HCT116 (cell line): Measurements from ENCODE around the gene IL1RN. TPM values are rescaled to one million over a fixed set of nuclear protein-coding genes. Genes with fewer than 3 reads are reported as not detected.

Experiments
- ATAC-seq: fragments of 200-7000 bp; cut with Tn5 transposase; 2 replicates; pipeline ENCODE4 v1.9.1; 2020; ENCODE audit warnings: mild to moderate bottlenecking, moderate library complexity
- BruUV-seq: library from RNA; stranded (reverse); fragments of 400-500 nt; replicated peaks from 2 replicates; lab custom pipeline; 2021; lab: Mats Ljungman, UMichigan
- CTCF ChIA-PET: fragments of 300-600 bp; sonication (Branson Sonifier 250); formaldehyde crosslinking; loops from one replicate; lab custom pipeline; 2021; ENCODE audit warnings: antibody characterized with exemption; lab: Charles Lee
- POLR2A ChIA-PET: fragments of 300-600, 350-600 bp; sonication (Branson Sonifier 250); formaldehyde crosslinking; loops from one replicate; lab custom pipeline; 2021; ENCODE audit warnings: antibody characterized with exemption; lab: Charles Lee
- RAD21 ChIA-PET, 2 experiments: fragments of 300-600 bp; sonication (Branson Sonifier 250); formaldehyde crosslinking; loops; one replicate each; lab custom pipeline; 2023; ENCODE audit warnings: low total read pairs in 2 of 2; ENCODE audit not compliant: uncharacterized antibody in 2 of 2, unreplicated experiment in 2 of 2, low non-redundant PET in 1 of 2; lab: Charles Lee
- DNase-seq: peaks from one replicate; pipeline ENCODE4 v3.0.0-alpha.2; 2010; ENCODE audit warnings: low read depth, low spot score
- H2AFZ ChIP-seq: fragments of 200-600 bp; shearing (Covaris generic), sonication (generic); 2 replicates; pipeline ENCODE4 v1.6.1; 2017; ENCODE audit warnings: low read depth, mixed run types, mixed read lengths, antibody characterized with exemption, low read length; ENCODE audit not compliant: poor library complexity, severe bottlenecking
- H3K27ac ChIP-seq: 2 replicates; pipeline ENCODE4 v1.5.1; 2012; ENCODE audit warnings: low read depth, low read length
- H3K27me3 ChIP-seq: fragments of 200-600 bp; sonication (generic); 2 replicates; pipeline ENCODE4 v1.6.1; 2016; ENCODE audit warnings: mixed run types, low read length, mixed read lengths; ENCODE audit not compliant: insufficient read depth
- H3K36me3 ChIP-seq, 2 experiments: fragments of 200-500 bp in 1 of 2; fragments of 200-600 bp in 1 of 2; sonication (Bioruptor generic) in 1 of 2; sonication (generic) in 1 of 2; 2 replicates each; pipeline versions ENCODE4 v1.5.1 to v1.6.1; 2014 to 2016; ENCODE audit warnings: low read length in 2 of 2, inconsistent platforms in 1 of 2, mixed read lengths in 1 of 2, mixed run types in 1 of 2; ENCODE audit not compliant: insufficient read depth in 2 of 2, control insufficient read depth in 1 of 2
- H3K4me1 ChIP-seq, 2 experiments: fragments of 200-600 bp in 1 of 2; sonication (generic) in 1 of 2; 2 replicates each; pipeline versions ENCODE4 v1.5.1 to v1.6.1; 2012 to 2017; ENCODE audit warnings: low read length in 2 of 2, inconsistent platforms in 1 of 2, mild to moderate bottlenecking in 1 of 2, mixed read lengths in 1 of 2, mixed run types in 1 of 2, moderate library complexity in 1 of 2; ENCODE audit not compliant: insufficient read depth in 2 of 2, control insufficient read depth in 1 of 2
- H3K4me2 ChIP-seq: fragments of 200-600 bp; sonication (generic); 2 replicates; pipeline ENCODE4 v1.6.1; 2017; ENCODE audit warnings: mixed run types, low read length, mixed read lengths
- H3K4me3 ChIP-seq, 2 experiments: fragments of 200-600 bp in 1 of 2; sonication (generic) in 1 of 2; replicated peaks in 1 of 2; 2 replicates each; pipeline ENCODE4 v1.5.1; 2011 to 2016; ENCODE audit warnings: low read length in 2 of 2, control low read depth in 1 of 2, low read depth in 1 of 2, mild to moderate bottlenecking in 1 of 2, mixed read lengths in 1 of 2, mixed run types in 1 of 2
- H3K79me2 ChIP-seq: fragments of 200-600 bp; sonication (generic); 2 replicates; pipeline ENCODE4 v1.6.1; 2017; ENCODE audit warnings: mild to moderate bottlenecking, mixed run types, low read length, moderate library complexity, mixed read lengths; ENCODE audit not compliant: insufficient read depth
- H3K9ac ChIP-seq: fragments of 200-600 bp; sonication (generic); 2 replicates; pipeline ENCODE4 v1.6.1; 2016; ENCODE audit warnings: low read length, mixed read lengths
- H3K9me2 ChIP-seq: fragments of 200-600 bp; sonication (generic), shearing (Covaris generic); 2 replicates; pipeline ENCODE4 v1.6.1; 2017; ENCODE audit warnings: mixed run types, mild to moderate bottlenecking, moderate library complexity; ENCODE audit not compliant: insufficient read depth
- H3K9me3 ChIP-seq, 2 experiments: fragments of 200-500 bp in 1 of 2; fragments of 200-600 bp in 1 of 2; sonication (Bioruptor generic) in 1 of 2; sonication (generic) in 1 of 2; 2 replicates each; pipeline ENCODE4 v1.6.1; 2014 to 2017; ENCODE audit warnings: low read length in 2 of 2, mixed read lengths in 2 of 2, inconsistent platforms in 1 of 2, low read depth in 1 of 2, mild to moderate bottlenecking in 1 of 2, mixed run types in 1 of 2, moderate library complexity in 1 of 2; ENCODE audit not compliant: control insufficient read depth in 1 of 2, insufficient read depth in 1 of 2
- H4K20me1 ChIP-seq: fragments of 200-600 bp; sonication (generic), shearing (Covaris generic); 2 replicates; pipeline ENCODE4 v1.6.1; 2017; ENCODE audit warnings: mixed run types, mild to moderate bottlenecking, moderate library complexity; ENCODE audit not compliant: insufficient read depth
- CBX3 ChIP-seq: IDR thresholded peaks from 2 replicates; pipeline ENCODE4 v1.6.1; 2012; ENCODE audit warnings: low read depth
- CEBPB ChIP-seq: IDR thresholded peaks from 2 replicates; pipeline ENCODE4 v1.6.1; 2012; ENCODE audit warnings: low read depth
- EZH2 ChIP-seq: fragments of 200-600 bp; sonication (generic); IDR thresholded peaks from 2 replicates; pipeline ENCODE4 v1.6.1; 2017; ENCODE audit warnings: antibody characterized with exemption, mixed run types
- EZH2phosphoT487 ChIP-seq: fragments of 200-600 bp; IDR thresholded peaks from 2 replicates; pipeline ENCODE4 v1.6.1; 2018; ENCODE audit warnings: antibody characterized with exemption, borderline replicate concordance
- FOSL1 ChIP-seq: IDR thresholded peaks from 2 replicates; pipeline ENCODE4 v1.6.1; 2012; ENCODE audit warnings: low read depth
- JUND ChIP-seq: IDR thresholded peaks from 2 replicates; pipeline ENCODE4 v1.6.1; 2012
- POLR2A ChIP-seq: IDR thresholded peaks from 2 replicates; pipeline ENCODE4 v1.7.0; 2011; ENCODE audit warnings: borderline replicate concordance; ENCODE audit not compliant: insufficient read depth, insufficient read length; ENCODE audit errors: extremely low read depth
- POLR2AphosphoS5 ChIP-seq: IDR thresholded peaks from 2 replicates; pipeline ENCODE4 v1.6.1; 2011; ENCODE audit warnings: mild to moderate bottlenecking, low read depth, low read length, moderate library complexity
- RAD21 ChIP-seq: IDR thresholded peaks from 2 replicates; pipeline ENCODE4 v1.6.1; 2012; ENCODE audit warnings: low read depth, mild to moderate bottlenecking
- REST ChIP-seq: IDR thresholded peaks from 2 replicates; pipeline ENCODE4 v1.6.1; 2012; ENCODE audit warnings: low read depth
- SIN3A ChIP-seq: IDR thresholded peaks from 2 replicates; pipeline ENCODE4 v1.6.1; 2012; ENCODE audit warnings: low read depth
- SP1 ChIP-seq: IDR thresholded peaks from 2 replicates; pipeline ENCODE4 v1.6.1; 2012; ENCODE audit warnings: low read depth
- SRF ChIP-seq: IDR thresholded peaks from 2 replicates; pipeline ENCODE4 v1.6.1; 2012; ENCODE audit warnings: low read depth
- YY1 ChIP-seq: IDR thresholded peaks from 2 replicates; pipeline ENCODE4 v1.6.1; 2011; ENCODE audit warnings: low read length, low read depth, moderate library complexity, mild to moderate bottlenecking; ENCODE audit not compliant: insufficient replicate concordance; ENCODE audit errors: extremely low read depth
- ZFX ChIP-seq: fragments of 450-650 bp; IDR thresholded peaks from 2 replicates; pipeline ENCODE4 v1.6.1; 2017
- ZNF274 ChIP-seq: fragments of 200-500 bp; sonication (Bioruptor generic); IDR thresholded peaks from 2 replicates; pipeline ENCODE4 v1.6.1; 2014; ENCODE audit warnings: mild to moderate bottlenecking, low read depth, low read length, inconsistent platforms
- intact Hi-C: fragments of 100-400 bp; cut with micrococcal nuclease; formaldehyde crosslinking; loops from 2 replicates; pipeline ENCODE4 v1.10.0; 2022
- total RNA-seq: library from RNA; stranded (reverse); gene quantifications from one replicate; pipeline ENCODE4 v1.2.1, GENCODE V29; 2021; ENCODE audit not compliant: unreplicated experiment
- TF ChIP-seq, protein P1 (sequence below): IDR thresholded peaks from 2 replicates; pipeline ENCODE4 v1.6.1; 2012

Gene IL1RN
- total RNA-seq, 1 experiment from 2014 or later = 0.25 TPM

DNA sequence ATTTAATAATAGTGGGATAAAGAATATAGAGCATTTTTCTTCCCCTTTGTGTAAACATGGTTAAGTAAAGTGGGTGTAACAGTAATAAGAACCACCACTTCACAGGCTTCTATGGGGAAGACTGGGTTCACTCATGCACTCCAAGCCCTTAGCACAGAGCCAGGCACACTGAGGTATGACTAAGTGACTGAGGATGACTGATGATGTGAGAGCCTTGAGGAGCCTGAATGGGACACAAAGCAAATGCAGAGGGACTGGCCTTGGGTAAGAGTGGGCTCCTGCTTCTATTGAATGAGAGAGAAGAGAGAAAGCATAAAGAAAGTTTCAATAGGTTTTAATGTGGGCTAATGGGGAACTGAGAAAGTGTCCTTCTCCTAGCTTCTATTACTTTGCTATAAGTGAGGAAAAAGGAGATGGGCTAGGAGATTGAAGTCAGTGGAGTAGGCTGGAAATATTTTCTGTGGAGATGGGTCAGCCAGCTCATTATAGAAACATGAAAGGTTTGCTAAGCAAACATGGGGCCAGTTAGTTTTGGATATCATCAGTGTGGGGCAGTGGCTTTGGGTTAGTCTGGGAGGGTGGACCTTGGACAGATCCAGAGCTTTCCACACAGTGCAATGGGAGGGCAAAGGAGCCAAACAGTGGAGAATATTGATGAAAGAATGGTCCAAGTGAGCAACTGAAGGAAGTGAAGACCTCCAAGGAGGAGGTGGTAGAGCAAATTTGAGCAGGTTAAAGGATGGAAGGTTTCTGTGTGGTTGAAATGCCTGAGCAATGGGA is 39.0 kb upstream of the IL1RN start:
- no peaks in the 10 kb centered on the region; the same call in 1 of the 2 replicates for H3K27me3 ChIP-seq
- no peaks in the 10 kb centered on the region for H3K9me2 ChIP-seq
- CTCF ChIA-PET = interaction anchor here (1.5 kb wide), 1 partner anchor 8 kb away, joined by 6 read pairs; no protein-coding TSS in a partner anchor
- no peaks in the 10 kb centered on the region for H4K20me1 ChIP-seq
- H3K4me2 ChIP-seq = no peak overlapping the region
- DNase-seq (no peak), ATAC-seq (no peak)
- POLR2A ChIA-PET = no interaction called here
- no peak overlapping the region for H3K27ac ChIP-seq
- no peaks in the 10 kb centered on the region for H3K36me3 ChIP-seq
- intact Hi-C loops = no loop called here
- H2AFZ ChIP-seq = no peak overlapping the region
- H3K4me3 ChIP-seq = no peak overlapping the region
- no peaks in the 10 kb centered on the region for H3K4me1 ChIP-seq
- no peak for TF ChIP-seq SRF
- no peak for TF ChIP-seq POLR2A
- TF ChIP-seq ZNF274 = no peak
- TF ChIP-seq FOSL1 = no peak
- TF ChIP-seq SP1 = no peak
- no peak for TF ChIP-seq POLR2AphosphoS5
- TF ChIP-seq CBX3 = no peak
- TF ChIP-seq RAD21 = no peak
- TF ChIP-seq SIN3A = no peak
- no peak for TF ChIP-seq YY1
- TF ChIP-seq CEBPB = no peak
- TF ChIP-seq EZH2phosphoT487 = no peak
- no peak for TF ChIP-seq REST
- TF ChIP-seq ZFX = no peak
- TF ChIP-seq JUND = no peak
- TF ChIP-seq, protein P1, sequence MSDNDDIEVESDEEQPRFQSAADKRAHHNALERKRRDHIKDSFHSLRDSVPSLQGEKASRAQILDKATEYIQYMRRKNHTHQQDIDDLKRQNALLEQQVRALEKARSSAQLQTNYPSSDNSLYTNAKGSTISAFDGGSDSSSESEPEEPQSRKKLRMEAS = no peak
- no peak for TF ChIP-seq EZH2
- RAD21 ChIA-PET = no interaction called here
- H3K9me3 ChIP-seq = no peaks in the 10 kb centered on the region
- BruUV-seq = no TSS peak
- no peaks in the 10 kb centered on the region for H3K79me2 ChIP-seq
- no peak overlapping the region for H3K9ac ChIP-seq
